Stimulated activated effector memory CD8-positive, alpha-beta T cell treated with anti-CD3 and anti-CD28 coated beads, Interleukin-12 subunit alpha, Interleukin-12 subunit beta, amount 100 ng/mL, for 72 hours (primary cell): ENCODE measurements around the gene IFNA5.

Experiments
- ATAC-seq: fragments of 150-1000 bp; cut with Tn5 transposase; 2 replicates; pipeline ENCODE4 v1.10.0; 2021
- DNase-seq, 2 donors: peaks; one replicate each; pipeline ENCODE4 v3.0.0; 2021 to 2022; ENCODE audit warnings: low spot score in 2 of 2
- H3K27ac Mint-ChIP-seq: one replicate; pipeline ENCODE4 v1.8.0; 2022; ENCODE audit warnings: mild to moderate bottlenecking, mixed read lengths
- H3K36me3 Mint-ChIP-seq: one replicate; pipeline ENCODE4 v1.8.0; 2022; ENCODE audit warnings: mild to moderate bottlenecking, mixed read lengths
- H3K4me1 Mint-ChIP-seq: one replicate; pipeline ENCODE4 v1.8.0; 2022; ENCODE audit warnings: mixed read lengths
- H3K4me3 Mint-ChIP-seq: one replicate; pipeline ENCODE4 v1.8.0; 2022; ENCODE audit warnings: mild to moderate bottlenecking, mixed read lengths
- H3K9me3 Mint-ChIP-seq: one replicate; pipeline ENCODE4 v1.8.0; 2022; ENCODE audit warnings: mixed read lengths

IFNA5 gene

DNA sequence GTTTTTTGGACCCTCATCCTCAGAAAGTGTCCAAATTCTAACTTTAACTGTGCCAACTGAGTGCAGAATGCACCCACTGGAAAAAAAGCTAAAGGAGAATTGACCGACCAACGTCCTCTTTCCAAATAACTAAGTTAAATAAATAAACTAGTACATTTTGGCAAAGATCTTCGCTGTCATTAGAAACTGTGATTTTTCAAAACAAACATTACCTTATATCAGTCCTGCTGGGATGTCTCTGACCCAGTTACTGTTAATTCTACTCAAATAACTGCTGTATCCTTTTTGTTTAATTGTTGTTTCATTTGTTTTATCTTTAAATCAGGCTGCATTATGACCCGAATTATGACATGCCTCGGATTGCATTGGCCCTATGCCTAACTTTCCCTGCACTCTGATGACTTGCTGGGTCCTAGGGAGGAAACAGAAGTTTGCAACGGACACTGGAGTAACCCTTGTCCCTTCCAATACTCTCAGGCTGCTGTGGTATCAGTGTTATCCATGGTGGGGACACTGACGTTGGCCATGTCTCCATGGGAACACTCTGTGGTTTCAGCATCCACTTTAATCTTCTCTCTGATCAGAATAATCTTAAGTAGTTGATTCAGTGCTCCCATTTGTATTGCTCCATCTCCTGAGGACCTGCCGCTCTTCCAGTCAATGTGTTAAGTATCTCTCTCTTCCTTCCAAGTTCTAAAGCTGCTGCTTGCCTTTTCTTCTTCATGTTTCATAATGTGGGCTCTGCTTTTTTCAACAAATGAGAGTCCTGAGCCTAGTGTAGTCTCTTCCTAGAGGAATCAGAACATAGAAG lies 11.1 kb upstream of the IFNA5 start:
- no peak overlapping the region for H3K27ac Mint-ChIP-seq
- DNase-seq (no peak), ATAC-seq (no peak)

DNA sequence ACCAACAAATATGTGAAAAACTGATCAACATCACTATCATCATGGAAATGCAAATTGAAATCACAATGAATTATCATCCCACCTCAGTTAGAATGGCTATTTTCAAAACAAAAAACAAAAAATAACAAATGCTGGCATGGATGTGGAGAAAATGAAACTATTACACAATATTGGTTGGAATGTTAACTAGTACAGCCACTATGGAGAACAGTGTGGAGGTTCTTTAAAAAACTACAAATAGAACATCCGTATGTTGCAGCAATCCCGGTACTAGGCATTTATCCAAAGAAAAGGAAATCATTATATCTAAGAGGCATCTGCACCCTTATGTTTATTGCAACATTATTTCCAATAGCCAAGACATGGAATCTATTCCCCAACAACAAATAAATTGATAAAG lies 9.0 kb upstream of the IFNA5 start:
- no peaks in the 10 kb centered on the region for H3K4me1 Mint-ChIP-seq
- no peak overlapping the region for H3K27ac Mint-ChIP-seq
- no peak for DNase-seq
- H3K36me3 Mint-ChIP-seq, result no peaks in the 10 kb centered on the region
- H3K4me3 Mint-ChIP-seq, result no peak overlapping the region
- no peak for ATAC-seq
- H3K9me3 Mint-ChIP-seq, result no peaks in the 10 kb centered on the region

More for the DNA sequence above, 11.1 kb upstream of the IFNA5 start:
- Mint-ChIP-seq H3K4me1 (no peaks in the 10 kb centered on the region), H3K9me3 (no peaks in the 10 kb centered on the region), H3K4me3 (no peak overlapping the region), H3K36me3 (peaks cover 10% of the 10 kb centered on the region)

DNA sequence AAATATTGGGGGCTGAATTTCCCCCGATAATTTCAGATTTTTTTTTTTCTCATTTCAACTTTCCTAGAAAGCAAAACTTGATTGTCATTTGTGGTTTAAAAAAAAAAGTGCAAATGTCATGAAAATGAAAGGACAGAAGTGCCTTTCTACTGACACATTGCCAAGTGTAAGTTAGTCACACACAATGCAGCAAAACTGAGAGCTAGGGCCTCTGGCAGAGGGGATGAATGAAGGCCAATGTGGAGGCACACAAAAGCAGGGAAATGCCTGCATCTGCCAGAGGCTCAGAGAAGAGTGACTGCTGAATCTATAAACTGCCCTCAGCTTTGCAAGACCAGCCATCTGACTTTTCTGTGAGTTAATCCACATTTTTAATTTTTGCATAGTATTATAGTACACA lies 6.8 kb upstream of the IFNA5 start:
- Mint-ChIP-seq H3K36me3 (no peaks in the 10 kb centered on the region), H3K27ac (no peak overlapping the region), H3K4me3 (no peak overlapping the region), H3K9me3 (no peaks in the 10 kb centered on the region), H3K4me1 (no peaks in the 10 kb centered on the region)
- DNase-seq (no peak), ATAC-seq (no peak)

DNA sequence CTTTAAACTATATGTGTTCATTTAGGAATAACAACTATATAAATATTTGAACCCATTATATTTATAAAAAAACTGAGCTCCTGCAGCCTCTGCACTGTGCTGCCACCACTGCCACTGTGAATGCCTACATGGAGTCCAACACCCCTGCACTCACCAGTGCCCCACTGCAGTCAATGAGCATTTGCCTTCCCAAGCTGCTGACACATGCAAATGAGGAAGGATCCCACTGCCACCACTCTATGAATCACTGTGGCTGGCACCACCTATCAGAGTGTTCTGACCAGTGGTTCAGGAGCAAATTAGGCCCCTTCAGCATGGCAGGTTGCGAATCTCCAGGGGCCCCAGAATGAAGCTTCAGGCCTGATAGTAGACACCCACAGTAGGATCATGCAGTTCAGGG lies 9.1 kb downstream of the IFNA5 start:
- Mint-ChIP-seq H3K4me1 (peaks cover 6% of the 10 kb centered on the region), H3K4me3 (no peak overlapping the region), H3K36me3 (no peaks in the 10 kb centered on the region), H3K9me3 (no peaks in the 10 kb centered on the region), H3K27ac (no peak overlapping the region)
- no peak for ATAC-seq
- no peak for DNase-seq

DNA sequence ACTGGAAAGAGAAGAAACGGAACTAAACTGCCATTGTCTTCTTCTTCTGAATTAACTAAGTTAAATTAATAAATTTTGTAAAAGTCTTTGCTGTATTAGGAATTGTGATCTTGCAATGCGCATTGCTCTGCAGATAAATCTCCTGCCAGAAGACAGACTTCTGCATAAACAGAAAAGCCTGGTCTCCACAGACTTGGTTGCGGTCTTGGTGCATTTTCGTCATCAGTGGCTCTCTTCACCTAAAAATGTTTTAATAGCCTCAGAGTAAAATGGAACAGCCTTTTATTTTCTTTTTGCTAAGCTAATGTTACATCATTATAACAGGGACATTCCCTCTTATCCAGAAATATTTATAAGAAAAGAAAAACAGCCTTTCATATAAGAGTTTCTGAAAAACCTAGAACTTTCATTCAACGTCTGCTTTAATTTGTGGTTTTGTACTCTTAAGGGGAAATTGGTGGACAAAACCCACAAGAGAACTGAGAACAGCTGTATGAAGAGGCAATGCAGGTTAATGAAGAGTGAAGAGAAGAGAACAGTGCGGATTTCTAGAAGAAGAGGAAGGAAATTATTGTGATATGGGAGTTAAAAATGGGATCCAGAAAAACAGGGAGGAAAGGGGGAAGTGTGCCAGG lies 10.1 kb downstream of the IFNA5 start:
- H3K36me3 Mint-ChIP-seq, result no peaks in the 10 kb centered on the region
- no peaks in the 10 kb centered on the region for H3K9me3 Mint-ChIP-seq
- DNase-seq (no peak), ATAC-seq (no peak)
- no peak overlapping the region for H3K4me3 Mint-ChIP-seq
- H3K4me1 Mint-ChIP-seq, result peaks cover 6% of the 10 kb centered on the region
- H3K27ac Mint-ChIP-seq, result no peak overlapping the region

DNA sequence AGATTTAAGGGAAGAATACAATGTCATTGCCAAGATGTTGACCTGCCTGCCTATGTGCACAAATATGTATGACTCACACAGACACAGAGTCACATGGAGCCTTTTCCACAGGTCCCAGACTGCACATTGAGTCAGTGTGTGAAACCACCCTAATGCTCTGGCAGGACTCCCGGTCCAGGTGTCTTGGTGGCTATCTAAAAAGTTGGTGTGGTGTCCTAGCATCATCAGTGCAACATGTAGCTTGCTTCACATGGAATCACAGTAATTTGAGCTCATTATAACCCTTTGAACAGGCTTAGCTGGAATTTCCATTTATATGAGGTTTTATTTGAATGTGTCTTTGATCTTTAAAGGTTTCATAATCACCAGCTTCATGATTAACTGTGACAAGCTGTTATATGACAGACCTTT lies 10.7 kb downstream of the IFNA5 start:
- Mint-ChIP-seq H3K4me3 (no peak overlapping the region), H3K36me3 (no peaks in the 10 kb centered on the region), H3K4me1 (peaks cover 6% of the 10 kb centered on the region), H3K9me3 (no peaks in the 10 kb centered on the region), H3K27ac (no peak overlapping the region)
- no peak for DNase-seq
- peak; percentile 62 for ATAC-seq

DNA sequence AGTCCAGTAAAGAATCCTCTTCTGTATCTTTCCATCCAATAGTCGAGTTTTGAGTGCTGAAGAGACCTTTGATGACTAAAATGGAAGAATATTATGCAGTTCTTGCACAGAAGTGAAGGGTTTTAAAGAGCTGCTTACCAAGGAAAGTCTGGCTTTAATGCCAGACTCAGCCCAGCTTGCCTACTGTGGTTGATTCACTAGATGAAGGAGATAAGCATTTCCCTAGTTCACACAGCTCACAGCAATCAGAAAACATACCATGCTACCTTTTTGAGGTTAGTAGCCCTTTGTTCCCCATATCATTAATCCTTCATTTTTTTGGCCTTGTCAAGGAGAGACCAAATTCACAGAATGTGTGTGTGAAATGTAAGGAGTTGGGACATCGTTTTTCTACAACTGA lies 15.3 kb downstream of the IFNA5 start:
- Mint-ChIP-seq H3K36me3 (no peaks in the 10 kb centered on the region), H3K27ac (no peak overlapping the region), H3K4me1 (no peaks in the 10 kb centered on the region), H3K4me3 (no peak overlapping the region), H3K9me3 (no peaks in the 10 kb centered on the region)
- ATAC-seq (no peak), DNase-seq (no peak)

DNA sequence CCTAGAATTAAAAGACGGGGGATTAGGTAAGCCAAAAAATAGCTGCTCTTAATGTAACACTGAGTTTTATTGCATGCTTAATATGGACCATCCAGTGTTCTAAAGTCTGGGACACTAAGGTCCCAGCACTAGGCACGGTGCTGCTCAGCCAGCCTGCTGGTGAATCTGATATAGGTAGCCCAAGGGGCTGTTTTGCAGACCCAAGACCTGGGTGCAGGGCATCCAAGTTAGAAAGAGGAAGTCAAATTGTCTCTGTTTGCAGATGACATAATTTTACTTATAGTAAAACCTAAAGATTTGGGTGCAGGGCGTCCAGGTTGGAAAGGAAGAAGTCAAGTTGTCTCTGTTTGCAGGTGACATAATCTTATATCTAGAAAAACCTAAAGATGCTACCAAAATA lies 17.8 kb downstream of the IFNA5 start:
- Mint-ChIP-seq H3K4me3 (no peak overlapping the region), H3K9me3 (no peaks in the 10 kb centered on the region), H3K36me3 (no peaks in the 10 kb centered on the region), H3K27ac (no peak overlapping the region), H3K4me1 (no peaks in the 10 kb centered on the region)
- DNase-seq, result no peak
- no peak for ATAC-seq

DNA sequence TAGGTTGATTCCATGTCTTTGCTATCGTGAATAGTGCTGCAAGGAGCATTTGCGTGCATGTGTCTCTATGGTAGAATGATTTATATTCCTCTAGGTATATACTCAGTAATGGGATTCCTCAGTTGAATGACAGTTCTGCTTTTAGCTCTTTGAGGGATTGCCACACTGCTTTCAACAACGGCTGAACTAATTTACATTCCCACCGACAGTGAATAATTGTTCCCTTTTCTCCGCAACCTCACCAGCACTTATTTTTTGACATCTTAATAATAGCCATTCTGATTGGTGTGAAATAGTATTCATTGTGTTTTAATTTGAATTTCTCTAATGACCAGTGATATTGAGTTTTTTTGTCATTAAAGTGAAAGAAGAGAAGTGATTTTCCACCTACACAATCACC lies 18.5 kb downstream of the IFNA5 start:
- no peaks in the 10 kb centered on the region for H3K4me1 Mint-ChIP-seq
- no peak for DNase-seq
- no peak overlapping the region for H3K27ac Mint-ChIP-seq
- no peak for ATAC-seq
- H3K4me3 Mint-ChIP-seq, result no peak overlapping the region
- no peaks in the 10 kb centered on the region for H3K36me3 Mint-ChIP-seq
- H3K9me3 Mint-ChIP-seq, result no peaks in the 10 kb centered on the region

DNA sequence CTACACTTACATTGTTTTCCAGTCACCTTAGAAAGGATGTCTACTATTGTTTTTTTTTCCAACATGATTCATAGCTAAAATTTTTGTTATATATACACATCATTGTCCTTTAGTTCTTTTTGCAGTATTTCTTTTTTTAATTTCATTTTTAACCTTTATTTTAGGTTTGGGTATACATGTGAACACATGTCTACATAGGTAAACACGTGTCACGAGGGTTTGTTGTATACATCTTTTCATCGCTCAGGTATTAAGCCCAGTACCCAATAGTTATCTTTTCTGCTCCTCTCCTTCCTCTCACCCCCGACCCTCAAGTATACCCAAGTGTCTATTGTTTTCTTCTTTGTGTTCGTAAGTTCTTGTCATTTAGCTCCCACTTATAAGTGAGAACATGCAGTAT lies 19.0 kb downstream of the IFNA5 start:
- no peaks in the 10 kb centered on the region for H3K4me1 Mint-ChIP-seq
- no peaks in the 10 kb centered on the region for H3K36me3 Mint-ChIP-seq
- DNase-seq (no peak), ATAC-seq (no peak)
- no peak overlapping the region for H3K4me3 Mint-ChIP-seq
- no peak overlapping the region for H3K27ac Mint-ChIP-seq
- H3K9me3 Mint-ChIP-seq, result no peaks in the 10 kb centered on the region

DNA sequence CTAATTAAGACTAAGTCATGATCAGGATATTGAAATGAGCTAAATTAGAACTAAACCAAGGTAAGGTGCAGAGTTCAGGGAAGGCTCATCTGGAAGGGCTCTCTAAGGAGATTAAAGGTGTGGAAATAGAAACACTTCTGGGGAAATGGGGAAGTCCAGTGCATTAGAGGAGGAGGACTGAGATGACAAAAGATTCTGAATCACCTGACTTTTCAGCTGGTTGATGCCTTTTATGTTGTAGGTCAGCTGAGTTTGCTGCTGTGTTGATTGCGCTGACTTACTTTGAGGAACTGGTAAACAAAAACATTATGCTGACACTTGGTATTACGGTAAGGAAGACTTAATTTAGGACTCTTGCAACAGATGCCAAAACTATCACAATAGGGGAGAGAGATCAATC lies 23.8 kb downstream of the IFNA5 start:
- no peak overlapping the region for H3K27ac Mint-ChIP-seq
- H3K4me3 Mint-ChIP-seq, result no peak overlapping the region
- no peaks in the 10 kb centered on the region for H3K9me3 Mint-ChIP-seq
- DNase-seq (no peak), ATAC-seq (no peak)
- no peaks in the 10 kb centered on the region for H3K36me3 Mint-ChIP-seq
- no peaks in the 10 kb centered on the region for H3K4me1 Mint-ChIP-seq

DNA sequence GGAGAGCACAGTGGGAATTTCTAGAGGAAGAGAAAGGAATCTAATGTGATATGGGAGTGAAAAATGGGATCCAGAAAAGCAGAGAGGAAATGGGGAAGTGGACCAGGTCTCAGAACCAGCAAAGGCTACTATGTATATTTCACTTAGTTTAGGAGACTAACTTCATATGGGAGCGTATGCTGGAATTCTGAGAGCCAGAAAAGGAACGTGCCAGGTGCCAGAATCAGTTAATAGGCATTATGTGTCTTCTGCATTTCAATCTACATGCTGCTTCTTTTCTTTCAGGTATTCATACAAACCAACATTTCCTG lies 36.8 kb downstream of the IFNA5 start:
- no peaks in the 10 kb centered on the region for H3K4me1 Mint-ChIP-seq
- H3K36me3 Mint-ChIP-seq, result no peaks in the 10 kb centered on the region
- ATAC-seq (no peak), DNase-seq (no peak)
- no peak overlapping the region for H3K27ac Mint-ChIP-seq
- no peak overlapping the region for H3K4me3 Mint-ChIP-seq
- H3K9me3 Mint-ChIP-seq, result no peaks in the 10 kb centered on the region

DNA sequence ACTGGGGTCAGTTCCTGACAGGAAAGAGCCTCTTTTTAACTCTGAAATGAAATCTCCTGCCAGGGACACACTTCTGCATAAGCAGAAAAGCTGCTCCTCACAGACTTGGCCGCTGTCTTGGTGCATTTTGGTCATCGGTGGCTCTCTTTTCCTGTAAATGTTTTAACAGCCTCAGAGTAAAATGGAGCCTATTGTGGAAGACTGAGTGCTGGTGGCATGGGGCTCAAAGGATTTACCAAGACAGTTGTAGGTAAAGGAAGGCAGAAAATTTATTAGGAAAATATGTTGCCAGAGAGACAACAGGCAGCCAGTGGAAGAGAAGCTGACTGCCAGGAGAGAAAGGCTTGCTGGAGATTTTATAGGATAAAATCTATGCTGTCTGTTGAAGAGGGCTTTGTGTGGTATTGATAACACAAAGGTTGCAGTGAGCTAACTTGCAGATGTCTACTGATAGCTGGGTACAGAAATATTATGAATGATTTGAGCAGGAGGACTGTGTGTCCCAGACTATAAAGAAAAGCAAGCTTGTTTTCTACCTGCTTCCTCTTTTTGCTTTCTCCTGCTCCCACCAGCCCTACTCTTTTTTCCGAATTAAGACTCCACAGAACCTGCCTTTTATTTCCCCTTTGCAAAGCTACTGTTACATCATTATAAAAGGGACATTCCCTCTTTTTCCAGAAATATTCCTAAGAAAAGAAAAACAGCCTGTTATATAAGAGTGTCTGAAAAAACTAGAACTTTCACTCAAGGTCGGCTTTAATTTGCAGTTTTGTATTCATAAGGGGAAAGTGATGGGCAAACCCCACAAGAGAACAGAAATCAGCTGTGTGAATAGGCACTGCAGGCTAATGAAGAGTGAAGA lies 37.4 kb downstream of the IFNA5 start:
- no peaks in the 10 kb centered on the region for H3K9me3 Mint-ChIP-seq
- H3K4me3 Mint-ChIP-seq, result no peak overlapping the region
- no peaks in the 10 kb centered on the region for H3K36me3 Mint-ChIP-seq
- no peaks in the 10 kb centered on the region for H3K4me1 Mint-ChIP-seq
- ATAC-seq (no peak), DNase-seq (no peak)
- H3K27ac Mint-ChIP-seq, result no peak overlapping the region

DNA sequence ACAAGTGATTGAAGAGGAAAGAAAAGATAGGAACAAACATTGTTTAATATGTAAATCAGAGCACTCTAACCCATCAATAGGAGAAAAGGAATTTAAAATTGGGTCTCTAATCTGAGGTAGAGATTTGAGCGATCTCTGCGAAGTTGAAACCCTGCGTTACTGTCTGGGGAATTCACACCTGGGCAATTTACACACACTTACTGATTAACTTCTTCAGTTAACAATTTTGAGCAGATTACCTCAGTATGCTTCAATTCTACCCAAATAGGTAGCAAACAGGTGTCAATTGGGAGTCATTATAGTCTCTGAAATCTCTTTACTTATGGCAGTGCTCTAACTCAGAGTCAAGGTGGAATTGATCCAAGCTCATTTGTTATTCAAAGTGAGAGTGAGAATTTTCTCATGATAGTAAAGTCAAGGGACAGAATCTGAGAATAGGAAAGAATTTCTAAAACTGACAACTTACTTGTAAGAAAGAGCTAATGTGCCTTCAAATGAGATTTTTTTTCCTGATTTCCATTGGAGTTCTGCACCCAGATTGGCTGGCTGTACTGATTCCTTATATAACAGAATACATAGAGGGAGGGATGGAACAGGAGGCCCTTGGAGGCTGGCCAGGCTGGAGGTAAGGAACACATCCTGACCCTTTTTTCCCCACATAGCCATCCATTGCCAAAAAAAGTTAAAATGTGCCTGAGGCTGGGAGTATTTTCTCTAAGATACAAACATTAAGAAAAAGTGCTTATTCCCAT lies 38.2 kb downstream of the IFNA5 start:
- H3K9me3 Mint-ChIP-seq, result no peaks in the 10 kb centered on the region
- no peak overlapping the region for H3K4me3 Mint-ChIP-seq
- no peak overlapping the region for H3K27ac Mint-ChIP-seq
- DNase-seq (no peak), ATAC-seq (no peak)
- no peaks in the 10 kb centered on the region for H3K4me1 Mint-ChIP-seq
- H3K36me3 Mint-ChIP-seq, result no peaks in the 10 kb centered on the region

DNA sequence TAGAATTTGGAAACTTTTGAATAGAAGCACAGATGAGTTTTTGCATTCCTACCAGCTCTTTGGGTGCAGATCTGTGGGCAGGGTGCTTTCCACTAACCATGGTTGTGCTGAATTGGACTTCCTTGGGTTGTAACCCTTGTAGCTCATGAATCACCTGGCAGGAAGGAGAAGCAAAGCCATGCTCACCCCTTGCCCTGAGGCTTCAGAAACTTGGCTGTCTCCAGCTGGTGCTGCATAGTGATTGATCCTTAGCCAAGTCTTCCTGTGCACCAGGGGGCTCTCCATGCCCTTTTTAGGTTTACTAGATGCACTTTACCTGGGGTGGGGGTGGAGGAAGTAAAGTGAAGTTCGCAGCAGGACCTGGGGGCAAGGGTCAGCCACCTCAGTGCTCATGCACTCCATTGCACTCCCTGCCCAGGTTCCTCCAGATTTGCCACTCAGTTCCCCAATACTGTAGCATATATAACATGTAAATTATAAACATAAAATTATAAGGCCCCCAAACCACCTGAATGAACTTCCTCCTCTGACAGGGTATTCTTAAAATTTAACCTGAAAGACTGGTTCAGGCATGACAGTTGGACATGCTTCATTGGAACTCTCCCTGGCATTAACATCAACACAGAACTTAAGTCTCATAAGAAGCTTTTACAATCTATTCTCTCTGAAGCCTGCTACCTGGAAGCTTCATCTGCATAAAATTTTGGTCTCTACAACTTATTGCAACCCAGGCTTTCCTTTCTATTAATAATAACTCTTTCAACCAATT lies 39.5 kb downstream of the IFNA5 start:
- H3K27ac Mint-ChIP-seq, result no peak overlapping the region
- no peaks in the 10 kb centered on the region for H3K4me1 Mint-ChIP-seq
- ATAC-seq (peak; percentile 34), DNase-seq (no peak)
- H3K4me3 Mint-ChIP-seq, result no peak overlapping the region
- no peaks in the 10 kb centered on the region for H3K9me3 Mint-ChIP-seq
- H3K36me3 Mint-ChIP-seq, result no peaks in the 10 kb centered on the region
